ENCODE data around the gene DIPK1B.

Gene DIPK1B

GRCh38 chr9:136720251-136720897 lies 8.0 kb downstream of the DIPK1B start:
- Histone ChIP-seq H3K27me3 (ENCODE audit: insufficient read depth, low read length, poor library complexity) (no peaks in the 10 kb centered on the region), H4K20me1 (ENCODE audit: insufficient read depth, low read length) (peaks cover 24% of the 10 kb centered on the region), H2AFZ (ENCODE audit: low read depth, low read length) (no peak overlapping the region), H3K4me2 (ENCODE audit: insufficient read depth, low read length) (no peak overlapping the region), H3K4me1 (ENCODE audit: insufficient read depth, low read length) (peaks cover 2% of the 10 kb centered on the region; the same call in 1 of the 2 replicates), H3K36me3 (ENCODE audit: insufficient read depth, low read length) (peaks cover 30% of the 10 kb centered on the region), H3K9me3 (ENCODE audit: insufficient read depth, low read length, severe bottlenecking) (no peaks in the 10 kb centered on the region), H3K27ac (ENCODE audit: low read length) (no peak overlapping the region), H3K4me3 (ENCODE audit: low read depth in 1 of 2, low read length in 2 of 2) (no peak overlapping the region), H3K79me2 (ENCODE audit: insufficient read depth, low read length) (peaks cover 1% of the 10 kb centered on the region; the same call in 1 of the 2 replicates), H3K9ac (ENCODE audit: low read depth, low read length) (no peak overlapping the region)
- TF ChIP-seq, protein P1, sequence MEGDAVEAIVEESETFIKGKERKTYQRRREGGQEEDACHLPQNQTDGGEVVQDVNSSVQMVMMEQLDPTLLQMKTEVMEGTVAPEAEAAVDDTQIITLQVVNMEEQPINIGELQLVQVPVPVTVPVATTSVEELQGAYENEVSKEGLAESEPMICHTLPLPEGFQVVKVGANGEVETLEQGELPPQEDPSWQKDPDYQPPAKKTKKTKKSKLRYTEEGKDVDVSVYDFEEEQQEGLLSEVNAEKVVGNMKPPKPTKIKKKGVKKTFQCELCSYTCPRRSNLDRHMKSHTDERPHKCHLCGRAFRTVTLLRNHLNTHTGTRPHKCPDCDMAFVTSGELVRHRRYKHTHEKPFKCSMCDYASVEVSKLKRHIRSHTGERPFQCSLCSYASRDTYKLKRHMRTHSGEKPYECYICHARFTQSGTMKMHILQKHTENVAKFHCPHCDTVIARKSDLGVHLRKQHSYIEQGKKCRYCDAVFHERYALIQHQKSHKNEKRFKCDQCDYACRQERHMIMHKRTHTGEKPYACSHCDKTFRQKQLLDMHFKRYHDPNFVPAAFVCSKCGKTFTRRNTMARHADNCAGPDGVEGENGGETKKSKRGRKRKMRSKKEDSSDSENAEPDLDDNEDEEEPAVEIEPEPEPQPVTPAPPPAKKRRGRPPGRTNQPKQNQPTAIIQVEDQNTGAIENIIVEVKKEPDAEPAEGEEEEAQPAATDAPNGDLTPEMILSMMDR (IDR thresholded peaks at IDR 0.05; ENCODE audit: borderline replicate concordance, extremely low read depth, low read length, poor library complexity, severe bottlenecking): no peak
- no peak for TF ChIP-seq EZH2 (IDR thresholded peaks at IDR 0.05; ENCODE audit: borderline replicate concordance, low read depth, low read length, severe bottlenecking)
- DNase-seq (no peak), ATAC-seq (ENCODE audit: insufficient read depth, low read depth) (no peak)

DNA sequence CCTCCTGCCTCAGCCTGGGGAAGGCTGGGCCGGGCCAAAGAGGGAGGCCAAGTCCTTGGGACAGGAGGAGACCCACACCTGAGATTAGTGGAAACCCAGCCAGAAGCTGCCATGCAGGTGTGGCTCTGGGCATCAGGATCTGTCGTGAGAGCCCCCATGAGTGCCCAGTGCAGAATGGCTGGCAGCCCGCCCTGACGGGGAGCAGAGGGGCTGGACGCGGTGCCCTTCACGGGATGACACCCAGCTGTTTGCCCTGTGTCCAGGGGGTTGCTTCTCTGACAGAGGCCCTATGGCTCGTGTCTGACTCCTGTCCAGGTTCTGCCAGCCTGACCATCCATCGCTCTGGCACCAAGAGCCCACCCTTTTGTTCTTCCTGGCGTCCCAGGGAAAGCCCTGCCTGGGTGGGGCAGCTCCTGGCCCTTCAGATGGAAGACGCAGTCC lies 8.5 kb downstream of the DIPK1B start:
- H3K36me3 ChIP-seq (ENCODE audit: insufficient read depth, low read length): peaks cover 36% of the 10 kb centered on the region
- no peak overlapping the region for H3K4me2 ChIP-seq (ENCODE audit: insufficient read depth, low read length)
- no peak overlapping the region for H2AFZ ChIP-seq (ENCODE audit: low read depth, low read length)
- H3K4me1 ChIP-seq (ENCODE audit: insufficient read depth, low read length): peaks cover 7% of the 10 kb centered on the region
- peaks cover 6% of the 10 kb centered on the region for H3K79me2 ChIP-seq (ENCODE audit: insufficient read depth, low read length)
- TF ChIP-seq, protein P1 (IDR thresholded peaks at IDR 0.05; ENCODE audit: borderline replicate concordance, extremely low read depth, low read length, poor library complexity, severe bottlenecking): no peak
- no peak for TF ChIP-seq EZH2 (IDR thresholded peaks at IDR 0.05; ENCODE audit: borderline replicate concordance, low read depth, low read length, severe bottlenecking)
- H3K9me3 ChIP-seq (ENCODE audit: insufficient read depth, low read length, severe bottlenecking): no peaks in the 10 kb centered on the region
- H3K27me3 ChIP-seq (ENCODE audit: insufficient read depth, low read length, poor library complexity): no peaks in the 10 kb centered on the region
- H4K20me1 ChIP-seq (ENCODE audit: insufficient read depth, low read length): peaks cover 29% of the 10 kb centered on the region
- no peak for ATAC-seq (ENCODE audit: insufficient read depth, low read depth)
- no peak overlapping the region for H3K9ac ChIP-seq (ENCODE audit: low read depth, low read length)
- H3K4me3 ChIP-seq (ENCODE audit: low read depth in 1 of 2, low read length in 2 of 2): no peak overlapping the region
- H3K27ac ChIP-seq (ENCODE audit: low read length): no peak overlapping the region
- no peak for DNase-seq

DNA sequence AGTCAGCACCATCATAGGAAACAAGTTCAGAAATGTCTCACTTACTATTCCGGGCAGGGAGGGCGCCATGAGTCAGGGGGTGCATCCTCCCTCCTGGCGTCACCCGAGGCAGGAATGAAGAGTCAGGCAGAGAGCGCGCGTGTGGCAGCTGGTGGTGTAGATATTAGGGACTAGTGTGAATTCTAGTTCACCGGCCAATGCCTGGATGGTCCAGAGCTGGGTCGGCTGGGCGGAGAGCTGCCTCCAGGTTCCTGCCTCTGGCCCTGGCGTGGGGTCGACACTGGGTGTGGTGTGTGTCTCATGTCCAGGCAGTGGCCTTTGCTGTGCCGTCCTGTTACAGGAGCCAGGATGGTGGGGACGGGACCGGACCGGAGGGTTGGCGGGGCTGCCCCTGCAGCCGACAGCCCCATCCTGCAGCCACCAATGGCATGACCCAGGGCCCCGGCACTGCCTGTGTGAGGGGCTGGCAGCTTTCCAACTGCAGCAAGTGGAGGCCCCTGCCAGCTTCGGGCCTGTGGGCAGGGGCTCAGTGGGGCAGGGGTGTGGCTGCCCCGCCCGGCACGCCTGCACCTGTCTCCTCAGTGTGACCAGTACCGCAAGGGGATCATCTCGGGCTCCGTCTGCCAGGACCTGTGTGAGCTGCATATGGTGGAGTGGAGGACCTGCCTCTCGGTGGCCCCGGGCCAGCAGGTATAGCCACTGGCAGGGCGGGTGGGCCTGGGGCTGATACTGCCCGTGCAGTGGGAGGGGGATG lies 9.1 kb downstream of the DIPK1B start:
- Histone ChIP-seq H2AFZ (ENCODE audit: low read depth, low read length) (no peak overlapping the region), H4K20me1 (ENCODE audit: insufficient read depth, low read length) (peaks cover 35% of the 10 kb centered on the region), H3K79me2 (ENCODE audit: insufficient read depth, low read length) (peaks cover 12% of the 10 kb centered on the region), H3K4me3 (ENCODE audit: low read depth in 1 of 2, low read length in 2 of 2) (no peak overlapping the region), H3K36me3 (ENCODE audit: insufficient read depth, low read length) (peaks cover 42% of the 10 kb centered on the region), H3K9ac (ENCODE audit: low read depth, low read length) (no peak overlapping the region), H3K9me3 (ENCODE audit: insufficient read depth, low read length, severe bottlenecking) (no peaks in the 10 kb centered on the region), H3K4me1 (ENCODE audit: insufficient read depth, low read length) (peaks cover 13% of the 10 kb centered on the region), H3K27me3 (ENCODE audit: insufficient read depth, low read length, poor library complexity) (no peaks in the 10 kb centered on the region), H3K4me2 (ENCODE audit: insufficient read depth, low read length) (no peak overlapping the region), H3K27ac (ENCODE audit: low read length) (no peak overlapping the region)
- no peak for ATAC-seq (ENCODE audit: insufficient read depth, low read depth)
- DNase-seq: no peak
- TF ChIP-seq, protein P1 (IDR thresholded peaks at IDR 0.05; ENCODE audit: borderline replicate concordance, extremely low read depth, low read length, poor library complexity, severe bottlenecking): no peak
- no peak for TF ChIP-seq EZH2 (IDR thresholded peaks at IDR 0.05; ENCODE audit: borderline replicate concordance, low read depth, low read length, severe bottlenecking)
